ENCODE results near the gene HJV. TPM values are rescaled to one million over a fixed set of nuclear protein-coding genes. Genes with fewer than 3 reads are reported as not detected.
A peak's percentile ranks its signal among the peaks of the same experiment; 100 is the strongest.

The HJV gene
- total RNA-seq, 1 donor from 2014 or later, result not detected

- no peak for DNase-seq (ENCODE audit: low spot score)
Measured at GRCh38 chr1:146021050-146021445, 487 bp downstream of the HJV start.

- DNase-seq (ENCODE audit: low spot score), result no peak
Measured at GRCh38 chr1:146020058-146021049, 1.2 kb downstream of the HJV start.

GRCh38 chr1:146019231-146020057, 2.1 kb downstream of the HJV start:
- DNase-seq (ENCODE audit: low spot score), result no peak

GRCh38 chr1:146016891-146017290, 4.6 kb downstream of the HJV start:
- no peak for DNase-seq (ENCODE audit: low spot score)

- DNase-seq (ENCODE audit: low spot score), result no peak
Measured at GRCh38 chr1:146013559-146013922, 8.0 kb downstream of the HJV start.

DNA sequence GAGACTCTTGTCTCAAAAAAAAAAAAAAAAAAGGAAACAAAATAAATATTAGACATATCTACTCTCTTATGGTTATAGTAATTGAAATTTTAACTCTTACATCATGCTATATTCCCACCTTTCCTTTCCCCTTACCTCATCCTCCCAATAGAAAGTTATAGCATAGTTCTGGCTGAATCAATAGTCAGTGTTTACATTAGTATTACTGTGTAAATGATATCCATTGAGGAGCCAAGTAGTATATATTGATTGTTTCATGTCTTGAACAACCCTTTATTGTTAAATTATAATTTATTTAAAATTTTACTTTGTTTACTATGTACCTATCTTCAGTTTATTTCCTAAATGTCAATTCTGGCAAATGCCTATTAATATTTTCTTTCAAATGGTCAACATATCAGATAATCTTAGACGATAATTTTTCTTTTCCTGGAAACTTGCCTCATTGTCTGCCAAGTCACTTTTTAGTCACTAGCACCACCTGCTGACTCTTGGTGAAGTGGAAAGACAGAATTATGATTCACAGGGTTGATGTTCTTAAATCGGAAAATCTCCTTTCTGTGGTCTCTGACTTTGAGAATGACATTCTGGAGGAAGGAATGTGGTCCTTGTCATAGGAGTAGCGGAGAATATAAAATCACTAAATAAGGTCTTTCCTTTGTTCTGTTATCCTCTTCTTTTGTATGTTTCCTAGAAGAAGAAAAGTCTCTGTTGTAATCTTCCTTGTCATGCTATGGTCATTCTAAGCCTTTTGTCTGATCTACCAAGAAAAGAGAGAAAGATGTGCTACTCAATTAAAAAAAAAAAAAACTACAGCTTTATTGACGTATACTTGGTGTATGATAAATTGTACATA, 8.6 kb downstream of the HJV start:
- no peak for DNase-seq (ENCODE audit: low spot score)

- no peak for DNase-seq (ENCODE audit: low spot score)
Measured at GRCh38 chr1:146010126-146010738, 11.3 kb downstream of the HJV start.

- DNase-seq (ENCODE audit: low spot score), result no peak
Measured at GRCh38 chr1:146007489-146008133, 13.9 kb downstream of the HJV start.

- no peak for DNase-seq (ENCODE audit: low spot score)
Measured at GRCh38 chr1:146001709-146002108, 19.8 kb downstream of the HJV start.

DNA sequence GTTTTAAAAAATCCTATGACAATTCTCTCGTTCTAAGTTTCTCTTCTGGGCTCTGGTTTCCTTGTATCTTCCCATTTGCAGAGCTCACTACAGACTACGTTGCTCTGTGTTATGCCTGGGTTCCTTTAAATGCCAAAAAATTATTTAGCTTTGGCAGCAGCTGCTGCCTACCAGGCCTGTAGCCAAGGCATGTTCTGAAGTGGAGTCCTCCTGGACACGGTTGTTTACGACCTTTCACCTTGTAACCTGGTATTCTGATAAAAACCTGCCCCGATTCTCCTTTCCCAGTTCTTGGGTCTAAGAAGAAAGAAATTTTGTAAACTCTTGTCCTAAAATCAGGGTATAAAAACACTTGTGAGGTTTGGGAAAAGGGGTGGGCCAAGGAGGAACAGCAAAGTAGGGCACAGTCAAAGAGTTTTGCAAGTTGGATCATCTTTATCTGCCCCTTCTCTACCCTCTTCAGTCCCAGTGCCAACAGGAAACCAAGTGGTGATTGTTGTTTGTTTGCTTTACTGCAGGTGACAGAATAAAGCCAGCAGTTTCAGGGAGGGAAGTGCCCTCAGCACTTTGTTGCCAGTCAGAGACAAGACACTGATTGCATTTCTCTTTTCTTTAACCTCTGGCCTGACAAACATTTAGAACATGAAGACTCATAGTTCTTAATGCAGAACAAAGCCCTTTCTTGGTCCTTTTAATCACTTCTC, 22.1 kb downstream of the HJV start:
- no peak for DNase-seq (ENCODE audit: low spot score)

DNA sequence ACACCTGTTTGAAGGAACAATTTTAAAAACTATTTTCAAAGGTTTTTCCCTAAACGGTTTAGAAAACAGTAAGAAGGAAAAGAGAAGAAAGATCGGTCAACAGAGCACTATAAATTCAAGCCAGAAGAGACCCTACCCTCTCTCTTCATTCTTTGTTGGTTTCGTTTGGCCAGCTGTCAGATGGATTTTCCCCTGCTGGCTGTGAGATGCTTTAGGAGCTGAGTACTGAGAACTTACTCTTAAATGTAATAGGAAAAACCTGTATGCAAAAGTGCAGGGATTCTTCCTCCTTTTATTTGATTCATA, 23.9 kb downstream of the HJV start:
- DNase-seq (ENCODE audit: low spot score), result no peak

DNA sequence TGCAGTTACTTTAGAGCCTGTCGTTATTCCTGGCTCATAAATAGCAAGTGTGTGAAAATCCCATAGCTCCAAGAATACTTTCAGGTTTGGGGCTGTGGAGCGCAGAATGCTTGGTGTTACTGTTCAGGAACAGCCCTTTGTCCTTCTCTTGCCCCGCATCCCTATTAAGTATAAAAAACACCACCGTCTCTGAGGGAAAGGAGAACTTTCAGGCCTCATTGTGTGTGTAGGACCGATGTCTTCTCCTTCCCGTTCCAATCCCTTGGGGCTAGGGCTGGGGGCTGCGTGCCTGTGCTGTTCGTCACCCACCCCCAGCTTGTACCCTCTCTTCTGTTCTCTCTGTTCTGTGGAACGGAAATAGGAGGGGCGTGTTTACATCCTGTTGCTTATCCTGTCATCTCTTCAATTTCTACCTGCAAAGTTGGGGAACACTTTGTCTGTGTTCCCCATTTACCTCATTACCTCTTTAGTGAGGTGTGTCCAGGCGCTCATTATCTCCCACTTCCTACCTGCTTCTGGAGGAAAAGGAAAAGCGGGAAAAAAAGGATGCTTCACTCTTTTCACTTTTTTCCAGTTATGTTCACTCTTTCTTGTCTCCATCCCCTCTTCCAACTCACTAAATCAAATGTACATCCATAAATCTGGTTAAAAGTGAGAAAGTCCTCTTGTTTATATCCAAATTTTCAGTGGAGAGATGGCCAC, 24.4 kb downstream of the HJV start:
- DNase-seq (ENCODE audit: low spot score), result no peak

DNA sequence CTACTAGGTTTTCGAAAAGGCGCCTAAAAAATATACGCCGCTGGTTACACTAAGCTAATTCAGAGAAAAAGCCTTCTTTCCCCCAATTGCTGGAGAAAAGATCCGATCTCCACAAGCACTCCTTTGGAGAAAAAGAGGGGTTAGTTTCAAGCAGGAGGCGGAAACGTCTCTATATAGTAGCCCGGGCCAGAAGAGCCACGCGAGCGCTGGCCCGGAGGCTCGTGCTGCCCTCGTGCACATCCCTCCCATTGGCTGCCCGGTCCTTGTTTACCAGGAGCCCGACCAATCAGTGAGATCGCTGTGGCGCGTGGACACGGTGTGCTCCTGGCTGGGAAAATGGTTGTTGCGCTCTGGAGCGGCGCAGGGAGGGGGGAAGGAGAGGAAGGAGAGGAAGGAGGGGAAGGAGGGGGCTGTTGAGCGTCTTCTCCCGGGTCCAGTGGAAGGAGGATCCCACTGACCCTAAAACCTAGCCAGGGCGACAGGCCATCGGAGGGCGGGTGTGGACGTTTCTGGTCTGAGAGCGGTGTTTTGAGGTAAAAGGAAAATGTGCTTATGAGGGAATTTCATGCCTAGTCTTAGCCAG, 25.0 kb downstream of the HJV start, which contains the start of gene TXNIP:
TXNIP (minus strand) TSS at position 147 of the 583 bp plus-strand sequence. CDS start 313 bp downstream, outside the sequence.
- peak; percentile 99 for DNase-seq (ENCODE audit: low spot score)

GRCh38 chr1:145995964-145996432, 25.5 kb downstream of the HJV start:
- no peak for DNase-seq (ENCODE audit: low spot score)

- DNase-seq (ENCODE audit: low spot score), result no peak
Measured at GRCh38 chr1:145995148-145995881, 26.2 kb downstream of the HJV start.

- no peak for DNase-seq (ENCODE audit: low spot score)
Measured at GRCh38 chr1:145994391-145995120, 27.0 kb downstream of the HJV start.

- no peak for DNase-seq (ENCODE audit: low spot score)
Measured at GRCh38 chr1:145993618-145994390, 27.7 kb downstream of the HJV start.

Measured in ureter (tissue), 1 donor.